K562 (cell line): Measurements from ENCODE around the gene SRRM4. TPM values are rescaled to one million over a fixed set of nuclear protein-coding genes. Genes with fewer than 3 reads are reported as not detected.

Experiments used
- ATAC-seq: fragments of 200-7000 bp; cut with Tn5 transposase; 3 replicates; pipeline ENCODE4 v1.9.1; 2020; ENCODE audit warnings: moderate library complexity
- BruUV-seq: library from RNA; stranded (reverse); fragments of 400-500 nt; replicated peaks from 2 replicates; lab custom pipeline; 2021; lab: Mats Ljungman, UMichigan
- CTCF ChIA-PET: fragments of 300-600 bp; formaldehyde crosslinking; extraction: SDS; loops from one replicate; lab custom pipeline; 2021; ENCODE audit warnings: low intra/inter-chr PET ratio; lab: Yijun Ruan, JAX
- POLR2A ChIA-PET: fragments of 300-600, 350-650 bp; sonication (Branson Sonifier 250); formaldehyde crosslinking; extraction: SDS; loops from one replicate; lab custom pipeline; 2021; ENCODE audit warnings: antibody characterized with exemption, inconsistent platforms; lab: Yijun Ruan, JAX
- DNase-seq, 4 experiments: peaks; one replicate each; pipeline versions ENCODE4 v3.0.0 to v3.0.0-alpha.2; 2011 to 2018; ENCODE audit warnings: low spot score in 3 of 4, mixed read lengths in 3 of 4; ENCODE audit errors: extremely low read depth in 1 of 4
- FAIRE-seq: peaks from 2 replicates; lab custom pipeline; 2011; peaks lifted over from hg19 to GRCh38; lab: Jason Lieb, UNC
- H2AFZ ChIP-seq: 2 replicates; pipeline ENCODE4 v1.6.0; 2011; ENCODE audit warnings: low read depth, low read length, control low read depth, inconsistent platforms
- H3K27ac ChIP-seq: fragments of 200-600 bp; 3 replicates; pipeline ENCODE4 v1.8.0; 2011; ENCODE audit warnings: low read depth, mild to moderate bottlenecking, control low read depth, inconsistent platforms, low read length, moderate library complexity, mixed read lengths; ENCODE audit errors: extremely low read depth
- H3K27me3 ChIP-seq, 2 experiments: fragments of 300-600 bp in 1 of 2; 2 replicates in 1 of 2; 3 replicates in 1 of 2; pipeline versions ENCODE4 v1.6.0 to v1.8.0; 2011; ENCODE audit warnings: inconsistent platforms in 2 of 2, low read length in 2 of 2, mild to moderate bottlenecking in 1 of 2, mixed read lengths in 1 of 2, moderate library complexity in 1 of 2; ENCODE audit not compliant: control insufficient read depth in 2 of 2, insufficient read depth in 2 of 2
- H3K36me3 ChIP-seq: fragments of 300-600 bp; 3 replicates; pipeline ENCODE4 v1.8.0; 2011; ENCODE audit warnings: mild to moderate bottlenecking, low read length, inconsistent platforms; ENCODE audit not compliant: control insufficient read depth, insufficient read depth
- H3K4me1 ChIP-seq, 2 experiments: fragments of 200-600 bp in 1 of 2; replicated peaks in 1 of 2; 2 replicates in 1 of 2; 3 replicates in 1 of 2; pipeline versions ENCODE4 v1.5.1 to v1.8.0; 2011; ENCODE audit warnings: inconsistent platforms in 2 of 2, low read length in 2 of 2, mild to moderate bottlenecking in 1 of 2, mixed read lengths in 1 of 2, moderate library complexity in 1 of 2; ENCODE audit not compliant: control insufficient read depth in 2 of 2, insufficient read depth in 2 of 2
- H3K4me2 ChIP-seq: 2 replicates; pipeline ENCODE4 v1.6.1; 2011; ENCODE audit warnings: low read length, control low read depth, inconsistent platforms, mixed read lengths; ENCODE audit not compliant: insufficient read depth
- H3K4me3 ChIP-seq: fragments of 200-600 bp; sonication (generic), shearing (Covaris generic); 2 replicates; pipeline ENCODE4 v1.5.1; 2016; ENCODE audit warnings: control low read depth, inconsistent platforms
- H3K79me2 ChIP-seq: fragments of 200-600 bp; 3 replicates; pipeline ENCODE4 v1.8.0; 2011; ENCODE audit warnings: low read length, inconsistent platforms; ENCODE audit not compliant: control insufficient read depth, insufficient read depth
- H3K9ac ChIP-seq, 2 experiments: 2 replicates each; pipeline versions ENCODE4 v1.6.0 to v1.6.1; 2011; ENCODE audit warnings: low read depth in 2 of 2, low read length in 2 of 2, control low read depth in 1 of 2, inconsistent platforms in 1 of 2, mild to moderate bottlenecking in 1 of 2, mixed read lengths in 1 of 2; ENCODE audit not compliant: insufficient read depth in 1 of 2
- H3K9me1 ChIP-seq: one replicate; pipeline ENCODE4 v1.6.0; 2011; ENCODE audit warnings: inconsistent platforms, mild to moderate bottlenecking, low read length, moderate library complexity; ENCODE audit not compliant: control insufficient read depth, insufficient read depth
- H3K9me3 ChIP-seq: replicated peaks from 2 replicates; pipeline ENCODE4 v1.5.1; 2011; ENCODE audit warnings: low read depth, low read length, inconsistent platforms; ENCODE audit not compliant: control insufficient read depth, insufficient read depth
- H4K20me1 ChIP-seq: replicated peaks from 2 replicates; pipeline ENCODE4 v1.6.1; 2011; ENCODE audit warnings: low read length, inconsistent platforms, mixed read lengths; ENCODE audit not compliant: control insufficient read depth, insufficient read depth
- HNRNPH1 ChIP-seq: fragments of 200-400 bp; formaldehyde crosslinking; optimal IDR thresholded peaks from 2 replicates; pipeline ENCODE3; 2017; ENCODE audit warnings: low read depth, mild to moderate bottlenecking, low read length, moderate library complexity
- HNRNPUL1 ChIP-seq: fragments of 200-400 bp; formaldehyde crosslinking; IDR thresholded peaks from 2 replicates; pipeline ENCODE4 v1.6.1; 2017; ENCODE audit warnings: low read length
- RREB1 ChIP-seq: fragments of 250-450 bp; sonication (Bioruptor Pico); IDR thresholded peaks from 2 replicates; pipeline ENCODE4 v1.4.0; 2020
- TBP ChIP-seq: optimal IDR thresholded peaks from 2 replicates; pipeline ENCODE3; 2011; ENCODE audit warnings: low read depth, low read length, improper control_type of control experiment
- VEZF1 ChIP-seq: fragments of 200-800 bp; sonication (Bioruptor generic); IDR thresholded peaks from 2 replicates; pipeline ENCODE4 v1.6.1; 2017; ENCODE audit warnings: missing genetic modification characterization, missing compliant biosample characterization
- ZNF3 ChIP-seq: fragments of 250-450 bp; sonication (Bioruptor Pico); IDR thresholded peaks from 2 replicates; pipeline ENCODE4 v1.5.0; 2021; ENCODE audit warnings: mild to moderate bottlenecking, moderate library complexity
- ZNF780A ChIP-seq: fragments of 250-450 bp; sonication (Bioruptor Pico); IDR thresholded peaks from 2 replicates; pipeline ENCODE4 v1.5.0; 2021; ENCODE audit warnings: mild to moderate bottlenecking
- WGBS: fragments of 100-300 bp; shearing (Covaris generic); methylation state at CpG from one replicate; pipeline ENCODE4 v1.1.6; 2016; ENCODE audit warnings: low coverage, mixed read lengths; ENCODE audit not compliant: insufficient coverage; ENCODE audit errors: missing lambda C conversion rate; 5-methylcytosine and 5-hydroxymethylcytosine counted together
- in situ Hi-C: fragments of 300-500 bp; cut with MboI; formaldehyde crosslinking; loops from 4 replicates; pipeline ENCODE4 v1.15.0; 2018; ENCODE audit warnings: inconsistent platforms, mixed read lengths
- intact Hi-C: fragments of 100-400 bp; cut with micrococcal nuclease; formaldehyde crosslinking; loops from 2 replicates; pipeline ENCODE4 v1.14.2; 2022
- polyA plus RNA-seq, 8 experiments: library from polyadenylated mRNA; depleted of rRNA in 4 of 8; stranded (reverse) in 5 of 8; unstranded in 3 of 8; fragments of >200 nt; fragmentation: Nextera tagmentation in 2 of 8; fragmentation: Illumina TruSeq in 1 of 8; extraction: Ambion mirVana in 2 of 8; extraction: Trizol in 1 of 8; gene quantifications; 2 replicates each; pipeline versions ENCODE4 v1.2.1 to v1.2.3, GENCODE V29; 2011 to 2014; ENCODE audit warnings: inconsistent platforms in 1 of 8, missing spikeins in 1 of 8
- total RNA-seq, 7 experiments: library from RNA; depleted of rRNA in 6 of 7; stranded (reverse); fragments of >200 nt in 6 of 7; fragmentation: Illumina TruSeq in 2 of 7; extraction: Trizol in 2 of 7; gene quantifications; 2 replicates each; pipeline versions ENCODE4 v1.2.1 to v1.2.3, GENCODE V29; 2011 to 2021; ENCODE audit warnings: low replicate concordance in 1 of 7

SRRM4 gene
- total and polyA plus RNA-seq, 9 of the 15 experiments (the other 6 are each of a cell fraction or from before 2014, with no cell fraction given), result not detected

DNA sequence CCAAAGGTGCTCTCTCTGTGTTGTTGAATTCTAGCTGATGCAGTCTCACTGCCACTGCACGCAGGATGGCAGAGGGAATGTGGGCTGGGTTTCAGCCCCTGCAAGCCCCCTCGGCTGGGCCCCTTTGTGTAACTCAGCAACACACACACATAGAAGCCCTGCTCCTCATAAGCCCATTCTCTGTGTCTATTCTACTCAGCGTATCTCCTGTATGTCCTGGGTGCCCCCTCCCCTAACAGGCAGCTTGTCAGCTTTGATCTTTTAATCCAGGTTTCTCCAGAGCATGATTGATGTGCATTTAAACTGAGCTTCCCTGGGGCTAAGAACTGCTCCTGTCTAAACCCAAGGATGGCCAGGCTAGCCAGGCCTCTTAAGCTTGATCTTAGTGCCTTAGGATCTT, 43.0 kb downstream of the SRRM4 start:
- no TSS peak for BruUV-seq
- TF ChIP-seq RREB1 (CRISPR knock-in tag), result no peak
- TF ChIP-seq ZNF780A (CRISPR knock-in tag), result no peak
- no peak for TF ChIP-seq ZNF3 (CRISPR knock-in tag)
- no peak for TF ChIP-seq HNRNPH1
- no peak for TF ChIP-seq VEZF1
- no peak for TF ChIP-seq HNRNPUL1
- no peak for TF ChIP-seq TBP
- TF ChIP-seq, all 486 proteins: peak for 0
- ATAC-seq (no peak), DNase-seq (no peak), FAIRE-seq (no peak)
- 0% methylated on average over 3 of the region's 3 CpGs for WGBS
- no peaks in the 10 kb centered on the region for H3K9me1 ChIP-seq
- H3K36me3 ChIP-seq, result no peaks in the 10 kb centered on the region
- in situ Hi-C loops (no loop called here), intact Hi-C loops (loop anchor here (5.0 kb wide), 1 partner anchor 388 kb away; no protein-coding TSS in a partner anchor)
- H3K27me3 ChIP-seq, result no peaks in the 10 kb centered on the region
- ChIA-PET POLR2A (interaction anchor here (1.2 kb wide), 1 partner anchor 13 kb away, joined by 4 read pairs; no protein-coding TSS in a partner anchor), CTCF (no interaction called here)
- no peak overlapping the region for H3K9ac ChIP-seq
- H2AFZ ChIP-seq, result no peak overlapping the region
- no peak overlapping the region for H3K4me3 ChIP-seq
- H3K9me3 ChIP-seq, result no peaks in the 10 kb centered on the region
- no peak overlapping the region for H3K4me2 ChIP-seq
- no peak overlapping the region for H3K27ac ChIP-seq
- no peaks in the 10 kb centered on the region for H3K79me2 ChIP-seq
- no peaks in the 10 kb centered on the region for H3K4me1 ChIP-seq
- no peaks in the 10 kb centered on the region for H4K20me1 ChIP-seq
